Activated T-helper 17 cell treated with anti-CD3 and anti-CD28 coated beads, Interleukin-2, amount 50 U/mL, for 72 hours (primary cell): Measurements from ENCODE around the gene TMA16. TPM values are rescaled to one million over a fixed set of nuclear protein-coding genes. Genes with fewer than 3 reads are reported as not detected.
"Not testable (repeated sequence)": the region's sequence is repeated elsewhere in the genome, so short reads cannot be mapped to it uniquely, and the experiment has no call there.

ENCODE experiments used
- ATAC-seq: fragments of 150-1000 bp; cut with Tn5 transposase; replicated peaks from 2 replicates; pipeline ENCODE4 v1.10.0; 2021; ENCODE audit warnings: mild to moderate bottlenecking, moderate library complexity
- H3K27ac Mint-ChIP-seq: one replicate; pipeline ENCODE4 v1.8.0; 2022; ENCODE audit warnings: mixed read lengths
- H3K27me3 Mint-ChIP-seq: one replicate; pipeline ENCODE4 v1.8.0; 2022; ENCODE audit warnings: mixed read lengths
- H3K36me3 Mint-ChIP-seq: one replicate; pipeline ENCODE4 v1.8.0; 2022; ENCODE audit warnings: low read depth, mild to moderate bottlenecking, mixed read lengths
- H3K4me1 Mint-ChIP-seq: one replicate; pipeline ENCODE4 v1.8.0; 2022; ENCODE audit warnings: mixed read lengths
- H3K4me3 Mint-ChIP-seq: one replicate; pipeline ENCODE4 v1.8.0; 2022; ENCODE audit warnings: mild to moderate bottlenecking, mixed read lengths
- H3K9me3 Mint-ChIP-seq: one replicate; pipeline ENCODE4 v1.8.0; 2022; ENCODE audit warnings: mixed read lengths
- total RNA-seq, 2 donors: library from RNA; stranded (reverse); gene quantifications; one replicate each; pipeline ENCODE4 v1.2.3, GENCODE V29; 2022

Gene TMA16
- total RNA-seq, 2 donors from 2014 or later: 21.7 to 37.7 TPM

DNA sequence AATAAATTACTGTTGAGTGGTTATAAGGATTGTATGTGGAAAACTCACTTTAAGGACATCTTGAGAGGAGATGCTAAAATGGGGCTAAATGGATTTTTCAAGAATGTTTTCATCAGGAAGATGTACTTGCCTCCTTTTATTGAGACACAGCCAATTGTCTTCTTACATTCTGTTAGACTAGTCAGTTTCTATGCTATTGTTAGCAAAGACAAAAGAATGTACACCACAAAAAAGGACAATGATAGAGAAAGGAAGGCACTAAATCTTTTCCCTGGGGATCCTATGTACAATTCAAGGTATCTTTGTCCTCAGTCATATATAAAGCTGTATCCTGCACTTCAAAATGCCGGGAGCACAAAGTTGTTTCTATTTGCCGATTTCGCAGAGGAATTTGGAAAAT lies 42.6 kb downstream of the TMA16 start:
- no peaks in the 10 kb centered on the region for H3K9me3 Mint-ChIP-seq
- peaks cover 10% of the 10 kb centered on the region for H3K36me3 Mint-ChIP-seq
- H3K27me3 Mint-ChIP-seq: no peaks in the 10 kb centered on the region
- no peak overlapping the region for H3K27ac Mint-ChIP-seq
- no peaks in the 10 kb centered on the region for H3K4me1 Mint-ChIP-seq
- ATAC-seq: no peak
- no peak overlapping the region for H3K4me3 Mint-ChIP-seq

GRCh38 chr4:163538820-163539219 lies 44.3 kb downstream of the TMA16 start:
- H3K9me3 Mint-ChIP-seq, H3K4me3 Mint-ChIP-seq, H3K4me1 Mint-ChIP-seq, H3K27me3 Mint-ChIP-seq, H3K36me3 Mint-ChIP-seq, H3K27ac Mint-ChIP-seq, ATAC-seq: not testable (repeated sequence)

- Mint-ChIP-seq H3K27me3 (no peaks in the 10 kb centered on the region), H3K27ac (no peak overlapping the region), H3K9me3 (no peaks in the 10 kb centered on the region), H3K36me3 (no peaks in the 10 kb centered on the region), H3K4me3 (no peak overlapping the region), H3K4me1 (no peaks in the 10 kb centered on the region)
- no peak for ATAC-seq
Observed at GRCh38 chr4:163540448-163540847, 46.0 kb downstream of the TMA16 start.

GRCh38 chr4:163540977-163541376 lies 46.5 kb downstream of the TMA16 start:
- Mint-ChIP-seq H3K36me3 (no peaks in the 10 kb centered on the region), H3K27me3 (no peaks in the 10 kb centered on the region), H3K9me3 (no peaks in the 10 kb centered on the region), H3K4me3 (no peak overlapping the region), H3K27ac (no peak overlapping the region), H3K4me1 (no peaks in the 10 kb centered on the region)
- ATAC-seq: no peak

DNA sequence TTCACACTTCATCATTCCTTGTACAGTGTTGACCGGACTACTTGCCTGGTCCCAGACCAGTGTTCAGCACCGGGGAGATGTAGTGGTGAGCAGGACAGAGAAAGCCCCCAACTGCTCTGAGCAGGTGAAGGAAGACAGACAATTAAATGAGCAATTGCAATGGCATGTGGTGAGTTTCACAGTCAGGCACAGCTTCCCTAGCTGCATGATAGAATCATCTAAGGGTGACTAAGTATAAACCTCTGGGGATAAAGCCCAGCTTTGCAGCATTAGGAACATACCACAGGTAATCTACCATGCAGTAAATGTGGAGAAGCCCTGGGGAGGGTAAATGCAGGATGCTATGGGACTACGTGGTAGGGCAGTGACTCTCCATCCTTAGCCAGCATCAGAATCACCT lies 47.8 kb downstream of the TMA16 start:
- Mint-ChIP-seq H3K36me3 (no peaks in the 10 kb centered on the region), H3K27me3 (no peaks in the 10 kb centered on the region), H3K4me3 (no peak overlapping the region), H3K9me3 (no peaks in the 10 kb centered on the region), H3K4me1 (no peaks in the 10 kb centered on the region), H3K27ac (no peak overlapping the region)
- ATAC-seq: no peak

GRCh38 chr4:163544407-163545038 lies 50.0 kb downstream of the TMA16 start:
- H3K4me1 Mint-ChIP-seq: no peaks in the 10 kb centered on the region
- H3K9me3 Mint-ChIP-seq: no peaks in the 10 kb centered on the region
- H3K36me3 Mint-ChIP-seq: no peaks in the 10 kb centered on the region
- no peak overlapping the region for H3K4me3 Mint-ChIP-seq
- no peak overlapping the region for H3K27ac Mint-ChIP-seq
- ATAC-seq: peak; percentile 88
- no peaks in the 10 kb centered on the region for H3K27me3 Mint-ChIP-seq

- Mint-ChIP-seq H3K4me3 (peak overlapping the region; percentile 28), H3K4me1 (no peaks in the 10 kb centered on the region), H3K9me3 (no peaks in the 10 kb centered on the region), H3K36me3 (no peaks in the 10 kb centered on the region), H3K27ac (no peak overlapping the region), H3K27me3 (no peaks in the 10 kb centered on the region)
- ATAC-seq: no peak
Observed at GRCh38 chr4:163548481-163549243, 54.2 kb downstream of the TMA16 start.

DNA sequence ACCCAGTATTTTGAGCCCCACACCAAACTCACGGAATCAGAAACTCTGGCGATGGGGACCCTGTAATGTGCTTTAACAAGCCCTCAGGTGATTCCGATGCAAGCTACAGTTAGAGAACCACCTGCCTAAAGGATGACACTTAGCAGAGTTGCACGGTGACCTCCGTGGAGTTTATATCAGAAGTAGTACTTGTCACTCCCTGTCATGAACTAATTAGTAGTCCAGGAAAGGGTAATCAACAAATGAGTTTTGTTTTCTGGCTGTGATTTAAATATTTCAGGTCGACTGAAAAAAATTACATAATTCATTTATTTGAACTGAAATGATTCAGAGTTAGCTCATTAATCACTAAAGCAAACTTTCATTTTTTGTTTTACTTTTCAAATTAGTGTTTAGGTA lies 56.4 kb downstream of the TMA16 start:
- Mint-ChIP-seq H3K27me3 (no peaks in the 10 kb centered on the region), H3K4me1 (no peaks in the 10 kb centered on the region), H3K9me3 (no peaks in the 10 kb centered on the region), H3K36me3 (no peaks in the 10 kb centered on the region), H3K27ac (no peak overlapping the region), H3K4me3 (no peak overlapping the region)
- ATAC-seq: peak; percentile 34

DNA sequence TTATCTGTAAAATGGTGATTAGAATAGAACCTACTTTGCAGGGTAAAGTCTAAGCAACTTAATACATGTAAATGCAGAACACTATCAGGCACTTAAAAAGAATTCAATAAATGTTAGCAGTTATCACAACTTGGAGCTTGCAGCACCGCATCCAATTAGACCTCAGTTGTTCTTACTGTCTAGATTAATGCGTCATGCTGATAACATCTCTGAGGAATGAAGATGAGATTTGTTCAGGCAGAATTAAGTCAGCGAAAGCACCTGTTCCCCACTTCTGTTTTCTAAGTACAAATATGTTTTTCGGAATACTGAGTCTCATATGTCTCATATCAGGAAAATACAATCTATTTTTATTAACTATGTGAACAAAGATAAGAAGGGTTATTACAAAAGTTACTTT lies 58.7 kb downstream of the TMA16 start:
- no peaks in the 10 kb centered on the region for H3K36me3 Mint-ChIP-seq
- H3K4me1 Mint-ChIP-seq: peaks cover 5% of the 10 kb centered on the region
- no peak for ATAC-seq
- no peaks in the 10 kb centered on the region for H3K9me3 Mint-ChIP-seq
- no peak overlapping the region for H3K27ac Mint-ChIP-seq
- H3K4me3 Mint-ChIP-seq: no peak overlapping the region
- no peaks in the 10 kb centered on the region for H3K27me3 Mint-ChIP-seq

- no peaks in the 10 kb centered on the region for H3K9me3 Mint-ChIP-seq
- H3K27me3 Mint-ChIP-seq: no peaks in the 10 kb centered on the region
- no peak overlapping the region for H3K4me3 Mint-ChIP-seq
- no peak for ATAC-seq
- H3K27ac Mint-ChIP-seq: no peak overlapping the region
- H3K4me1 Mint-ChIP-seq: peaks cover 19% of the 10 kb centered on the region
- H3K36me3 Mint-ChIP-seq: no peaks in the 10 kb centered on the region
Observed at GRCh38 chr4:163554870-163555465, 60.5 kb downstream of the TMA16 start.

GRCh38 chr4:163556177-163556576 lies 61.7 kb downstream of the TMA16 start:
- no peak overlapping the region for H3K4me3 Mint-ChIP-seq
- ATAC-seq: no peak
- no peak overlapping the region for H3K27ac Mint-ChIP-seq
- no peaks in the 10 kb centered on the region for H3K9me3 Mint-ChIP-seq
- H3K36me3 Mint-ChIP-seq: no peaks in the 10 kb centered on the region
- peaks cover 19% of the 10 kb centered on the region for H3K4me1 Mint-ChIP-seq
- H3K27me3 Mint-ChIP-seq: no peaks in the 10 kb centered on the region

DNA sequence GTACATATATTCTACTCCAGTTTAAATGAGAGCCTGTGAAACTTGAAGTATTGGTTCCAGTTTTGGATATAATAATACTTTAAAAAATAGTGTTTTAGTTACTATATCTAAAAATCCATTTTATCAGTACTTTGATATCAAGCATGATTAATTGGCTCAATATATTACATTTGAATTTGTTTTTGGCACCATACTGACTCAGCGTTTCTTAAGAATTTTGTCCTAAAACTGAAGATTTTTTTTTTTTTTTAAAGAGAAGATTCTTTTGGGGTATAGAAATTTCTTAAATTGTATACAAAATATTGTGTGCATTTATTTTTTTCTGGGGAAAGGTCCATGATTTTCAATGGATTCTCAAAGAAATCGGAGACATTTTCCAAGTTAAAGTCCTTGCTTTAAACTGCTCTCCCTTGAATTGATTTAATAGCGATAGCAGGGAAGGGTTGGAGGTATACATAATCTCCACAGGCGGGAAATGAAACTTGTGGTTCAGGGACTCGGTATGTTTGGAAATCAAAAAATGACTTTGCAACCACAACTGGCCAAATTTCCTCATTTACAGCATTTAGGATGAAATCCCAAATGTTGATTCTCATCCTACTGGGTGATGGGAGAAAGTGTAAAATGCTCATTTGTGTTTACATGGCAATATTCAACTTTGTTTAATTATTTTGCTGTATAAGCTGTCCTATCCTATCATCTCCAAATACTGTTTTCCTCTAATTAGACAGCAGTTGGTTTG lies 62.3 kb downstream of the TMA16 start:
- Mint-ChIP-seq H3K27me3 (no peaks in the 10 kb centered on the region), H3K4me1 (peaks cover 19% of the 10 kb centered on the region), H3K27ac (no peak overlapping the region), H3K4me3 (no peak overlapping the region), H3K9me3 (no peaks in the 10 kb centered on the region), H3K36me3 (no peaks in the 10 kb centered on the region)
- no peak for ATAC-seq

GRCh38 chr4:163558539-163559044 lies 64.1 kb downstream of the TMA16 start:
- peak overlapping the region; percentile 62 for H3K4me3 Mint-ChIP-seq
- ATAC-seq: peak; percentile 42
- H3K4me1 Mint-ChIP-seq: peaks cover 24% of the 10 kb centered on the region
- H3K27me3 Mint-ChIP-seq: no peaks in the 10 kb centered on the region
- peaks cover 6% of the 10 kb centered on the region for H3K9me3 Mint-ChIP-seq
- no peaks in the 10 kb centered on the region for H3K36me3 Mint-ChIP-seq
- H3K27ac Mint-ChIP-seq: peak overlapping the region; percentile 65

DNA sequence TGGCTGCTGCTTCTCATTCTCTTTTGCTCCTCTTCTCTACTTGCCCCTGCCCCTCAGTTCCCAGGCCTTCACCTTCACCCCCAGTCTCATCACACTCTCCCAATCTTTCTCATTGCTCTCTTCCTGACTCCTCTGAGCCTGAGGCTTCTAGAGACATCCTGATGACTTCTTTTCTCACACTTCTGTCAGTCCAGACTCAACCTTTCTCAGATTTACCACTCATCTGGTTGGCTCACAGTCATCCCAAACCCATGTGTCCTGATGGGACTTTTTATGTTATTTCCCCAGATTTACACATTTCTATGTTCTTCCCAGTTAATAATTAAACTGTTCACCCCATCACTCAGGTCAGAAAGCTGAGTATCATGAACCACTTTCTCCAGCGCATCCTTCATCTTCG lies 68.0 kb downstream of the TMA16 start:
- H3K27ac Mint-ChIP-seq: no peak overlapping the region
- peaks cover 24% of the 10 kb centered on the region for H3K4me1 Mint-ChIP-seq
- peaks cover 6% of the 10 kb centered on the region for H3K9me3 Mint-ChIP-seq
- no peaks in the 10 kb centered on the region for H3K27me3 Mint-ChIP-seq
- H3K36me3 Mint-ChIP-seq: no peaks in the 10 kb centered on the region
- H3K4me3 Mint-ChIP-seq: no peak overlapping the region
- no peak for ATAC-seq
